HEK293 (cell line): Measurements from ENCODE around the gene FNDC10.

Source experiments
- AEBP2 ChIP-seq: fragments of 450-650 bp; formaldehyde crosslinking; IDR thresholded peaks from 2 replicates; pipeline ENCODE4 v1.5.1; 2016; ENCODE audit warnings: missing biosample characterization, missing genetic modification characterization, borderline replicate concordance
- ATF2 ChIP-seq: fragments of 450-650 bp; formaldehyde crosslinking; IDR thresholded peaks from 2 replicates; pipeline ENCODE4 v1.5.1; 2016; ENCODE audit warnings: missing biosample characterization, missing genetic modification characterization, low read depth
- FEZF1 ChIP-seq: fragments of 450-650 bp; formaldehyde crosslinking; IDR thresholded peaks from 2 replicates; pipeline ENCODE4 v1.5.1; 2016; ENCODE audit warnings: missing biosample characterization, missing genetic modification characterization
- HOXD13 ChIP-seq: sonication (generic); formaldehyde crosslinking; IDR thresholded peaks from 2 replicates; pipeline ENCODE4 v1.8.0; 2022; ENCODE audit warnings: missing genetic modification reagents, borderline replicate concordance
- KLF8 ChIP-seq: fragments of 450-650 bp; formaldehyde crosslinking; IDR thresholded peaks from 2 replicates; pipeline ENCODE4 v1.5.1; 2016; ENCODE audit warnings: missing biosample characterization, missing genetic modification characterization
- PBX3 ChIP-seq: sonication (generic); formaldehyde crosslinking; IDR thresholded peaks from 2 replicates; pipeline ENCODE4 v1.8.1; 2022; ENCODE audit warnings: mild to moderate bottlenecking, moderate library complexity, missing genetic modification reagents
- PRDM6 ChIP-seq: fragments of 450-650 bp; formaldehyde crosslinking; IDR thresholded peaks from 2 replicates; pipeline ENCODE4 v1.5.1; 2017; ENCODE audit warnings: missing biosample characterization, missing genetic modification characterization
- SCRT2 ChIP-seq: fragments of 450-650 bp; formaldehyde crosslinking; IDR thresholded peaks from 2 replicates; pipeline ENCODE4 v1.5.1; 2016; ENCODE audit warnings: missing biosample characterization, missing genetic modification characterization
- SP7 ChIP-seq: fragments of 450-650 bp; formaldehyde crosslinking; IDR thresholded peaks from 2 replicates; pipeline ENCODE4 v1.5.1; 2016; ENCODE audit warnings: missing biosample characterization, missing genetic modification characterization
- TSHZ1 ChIP-seq: fragments of 450-650 bp; formaldehyde crosslinking; IDR thresholded peaks from 2 replicates; pipeline ENCODE4 v1.5.1; 2016; ENCODE audit warnings: missing biosample characterization, missing genetic modification characterization, borderline replicate concordance
- ZBTB10 ChIP-seq: fragments of 450-650 bp; formaldehyde crosslinking; IDR thresholded peaks from 2 replicates; pipeline ENCODE4 v1.5.1; 2016; ENCODE audit warnings: missing biosample characterization, missing genetic modification characterization
- ZBTB7A ChIP-seq: fragments of 450-650 bp; formaldehyde crosslinking; IDR thresholded peaks from 2 replicates; pipeline ENCODE4 v1.5.1; 2016; ENCODE audit warnings: low read depth, missing biosample characterization, missing genetic modification characterization
- ZNF24 ChIP-seq: fragments of 450-650 bp; formaldehyde crosslinking; IDR thresholded peaks from 2 replicates; pipeline ENCODE4 v1.5.1; 2016; ENCODE audit warnings: missing biosample characterization, missing genetic modification characterization
- ZNF280C ChIP-seq: fragments of 450-650 bp; formaldehyde crosslinking; IDR thresholded peaks from 2 replicates; pipeline ENCODE4 v1.5.1; 2016; ENCODE audit warnings: missing biosample characterization, missing genetic modification characterization
- ZNF37A ChIP-seq: fragments of 450-650 bp; IDR thresholded peaks from 2 replicates; pipeline ENCODE4 v1.5.1; 2018; ENCODE audit warnings: missing biosample characterization, missing genetic modification characterization
- ZNF423 ChIP-seq: fragments of 450-650 bp; formaldehyde crosslinking; IDR thresholded peaks from 2 replicates; pipeline ENCODE4 v1.5.1; 2016; ENCODE audit warnings: missing biosample characterization, missing genetic modification characterization
- ZNF510 ChIP-seq: fragments of 450-650 bp; formaldehyde crosslinking; IDR thresholded peaks from 2 replicates; pipeline ENCODE4 v1.5.1; 2018; ENCODE audit warnings: mild to moderate bottlenecking, missing genetic modification characterization, missing biosample characterization; ENCODE audit not compliant: insufficient replicate concordance
- ZNF513 ChIP-seq: fragments of 450-650 bp; IDR thresholded peaks from 2 replicates; pipeline ENCODE4 v1.5.1; 2018; ENCODE audit warnings: missing biosample characterization, missing genetic modification characterization
- ZNF548 ChIP-seq: fragments of 450-650 bp; formaldehyde crosslinking; IDR thresholded peaks from 2 replicates; pipeline ENCODE4 v1.5.1; 2016; ENCODE audit warnings: missing biosample characterization, missing genetic modification characterization
- ZNF654 ChIP-seq: fragments of 450-650 bp; formaldehyde crosslinking; IDR thresholded peaks from 2 replicates; pipeline ENCODE4 v1.5.1; 2016; ENCODE audit warnings: low read depth, missing biosample characterization, missing genetic modification characterization
- ZNF791 ChIP-seq: fragments of 450-650 bp; formaldehyde crosslinking; IDR thresholded peaks from 2 replicates; pipeline ENCODE4 v1.5.1; 2016; ENCODE audit warnings: missing biosample characterization, missing genetic modification characterization
- ZNF830 ChIP-seq: fragments of 450-650 bp; IDR thresholded peaks from 2 replicates; pipeline ENCODE4 v1.5.0; 2018; ENCODE audit warnings: missing biosample characterization, missing genetic modification characterization, low read depth, mild to moderate bottlenecking, moderate library complexity

Gene FNDC10

GRCh38 chr1:1614204-1614953 is 14.4 kb upstream of the FNDC10 start (continued):
- TF ChIP-seq ZNF280C (tag by site-specific recombination), result no peak
- TF ChIP-seq ZNF510 (tag by site-specific recombination), result no peak
- no peak for TF ChIP-seq ZNF548 (tag by site-specific recombination)
- no peak for TF ChIP-seq SCRT2 (tag by site-specific recombination)
- 0 out of 2 replicates have a peak, but pooled peaks have one; percentile 25 for TF ChIP-seq SP7 (tag by site-specific recombination)
- no peak for TF ChIP-seq ZBTB7A (tag by site-specific recombination)
- no peak for TF ChIP-seq ZNF513
- TF ChIP-seq ZNF654 (tag by site-specific recombination), result no peak
- no peak for TF ChIP-seq FEZF1 (tag by site-specific recombination)
- TF ChIP-seq KLF8 (tag by site-specific recombination), result no peak
- TF ChIP-seq ZNF24 (tag by site-specific recombination), result peak; percentile 49; the same call in 1 of the 2 replicates
- no peak for TF ChIP-seq PBX3
- no peak for TF ChIP-seq TSHZ1 (tag by site-specific recombination)
- no peak for TF ChIP-seq ZNF791 (tag by site-specific recombination)
- no peak for TF ChIP-seq HOXD13
- TF ChIP-seq ZNF423 (tag by site-specific recombination), result no peak
- TF ChIP-seq ZNF37A (tag by site-specific recombination), result no peak
- TF ChIP-seq AEBP2 (tag by site-specific recombination), result no peak
- TF ChIP-seq PRDM6 (tag by site-specific recombination), result no peak
- TF ChIP-seq ZBTB10 (tag by site-specific recombination), result 0 out of 2 replicates have a peak, but pooled peaks have one; percentile 20
- TF ChIP-seq ZNF830 (tag by site-specific recombination), result no peak
- no peak for TF ChIP-seq ATF2 (tag by site-specific recombination)
